DOHH2 (cell line): ENCODE results near the gene ILK.

Source experiments
- EZH2phosphoT487 ChIP-seq: fragments of 200-600 bp; sonication (generic); IDR thresholded peaks from 2 replicates; pipeline ENCODE4 v1.6.1; 2017; ENCODE audit warnings: borderline replicate concordance, mild to moderate bottlenecking, antibody characterized with exemption, low read length, moderate library complexity, mixed read lengths
- TF ChIP-seq, protein P1 (sequence below): fragments of 200-600 bp; sonication (generic); IDR thresholded peaks from one replicate; pipeline ENCODE4 v1.5.1; 2014; ENCODE audit warnings: antibody characterized with exemption, mild to moderate bottlenecking, low read depth, low read length; ENCODE audit not compliant: poor library complexity, severe bottlenecking

DNA sequence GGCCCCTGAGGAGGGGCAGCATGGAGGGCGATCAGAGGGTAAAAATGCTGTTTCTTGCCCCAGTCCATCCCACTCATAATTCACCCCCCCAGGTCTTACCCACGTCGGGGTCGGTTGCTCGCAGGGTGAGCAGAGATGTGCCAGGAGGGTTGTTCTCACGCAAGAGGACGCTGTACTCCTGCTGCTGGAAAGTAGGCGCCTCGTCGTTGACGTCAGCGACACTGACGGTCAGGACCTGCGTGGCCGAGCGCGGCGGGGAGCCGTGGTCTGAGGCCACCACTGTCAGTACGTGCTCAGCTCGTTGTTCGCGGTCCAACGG lies 26.0 kb downstream of the ILK start:
- TF ChIP-seq, protein P1, sequence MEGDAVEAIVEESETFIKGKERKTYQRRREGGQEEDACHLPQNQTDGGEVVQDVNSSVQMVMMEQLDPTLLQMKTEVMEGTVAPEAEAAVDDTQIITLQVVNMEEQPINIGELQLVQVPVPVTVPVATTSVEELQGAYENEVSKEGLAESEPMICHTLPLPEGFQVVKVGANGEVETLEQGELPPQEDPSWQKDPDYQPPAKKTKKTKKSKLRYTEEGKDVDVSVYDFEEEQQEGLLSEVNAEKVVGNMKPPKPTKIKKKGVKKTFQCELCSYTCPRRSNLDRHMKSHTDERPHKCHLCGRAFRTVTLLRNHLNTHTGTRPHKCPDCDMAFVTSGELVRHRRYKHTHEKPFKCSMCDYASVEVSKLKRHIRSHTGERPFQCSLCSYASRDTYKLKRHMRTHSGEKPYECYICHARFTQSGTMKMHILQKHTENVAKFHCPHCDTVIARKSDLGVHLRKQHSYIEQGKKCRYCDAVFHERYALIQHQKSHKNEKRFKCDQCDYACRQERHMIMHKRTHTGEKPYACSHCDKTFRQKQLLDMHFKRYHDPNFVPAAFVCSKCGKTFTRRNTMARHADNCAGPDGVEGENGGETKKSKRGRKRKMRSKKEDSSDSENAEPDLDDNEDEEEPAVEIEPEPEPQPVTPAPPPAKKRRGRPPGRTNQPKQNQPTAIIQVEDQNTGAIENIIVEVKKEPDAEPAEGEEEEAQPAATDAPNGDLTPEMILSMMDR, result no peak
- TF ChIP-seq EZH2phosphoT487, result no peak
